ENCODE data around the gene NRAS.
"Not testable (repeated sequence)": the region's sequence is repeated elsewhere in the genome, so short reads cannot be mapped to it uniquely, and the experiment has no call there.

Gene NRAS

GRCh38 chr1:114716304-114717170, at the start of gene NRAS:
TSS of gene NRAS (minus strand) at chr1:114716771. CDS start at chr1:114716160, 611 bp downstream.
- peak; percentile 85 to 94 (median 89) for DNase-seq (ENCODE audit: low read depth in 3 of 3)

- no peak for DNase-seq (ENCODE audit: low read depth in 3 of 3)
Observed at GRCh38 chr1:114764689-114765088, 48.1 kb upstream of the NRAS start.

GRCh38 chr1:114758256-114758832, 41.8 kb upstream of the NRAS start:
- DNase-seq (ENCODE audit: low read depth in 3 of 3), result no peak

DNA sequence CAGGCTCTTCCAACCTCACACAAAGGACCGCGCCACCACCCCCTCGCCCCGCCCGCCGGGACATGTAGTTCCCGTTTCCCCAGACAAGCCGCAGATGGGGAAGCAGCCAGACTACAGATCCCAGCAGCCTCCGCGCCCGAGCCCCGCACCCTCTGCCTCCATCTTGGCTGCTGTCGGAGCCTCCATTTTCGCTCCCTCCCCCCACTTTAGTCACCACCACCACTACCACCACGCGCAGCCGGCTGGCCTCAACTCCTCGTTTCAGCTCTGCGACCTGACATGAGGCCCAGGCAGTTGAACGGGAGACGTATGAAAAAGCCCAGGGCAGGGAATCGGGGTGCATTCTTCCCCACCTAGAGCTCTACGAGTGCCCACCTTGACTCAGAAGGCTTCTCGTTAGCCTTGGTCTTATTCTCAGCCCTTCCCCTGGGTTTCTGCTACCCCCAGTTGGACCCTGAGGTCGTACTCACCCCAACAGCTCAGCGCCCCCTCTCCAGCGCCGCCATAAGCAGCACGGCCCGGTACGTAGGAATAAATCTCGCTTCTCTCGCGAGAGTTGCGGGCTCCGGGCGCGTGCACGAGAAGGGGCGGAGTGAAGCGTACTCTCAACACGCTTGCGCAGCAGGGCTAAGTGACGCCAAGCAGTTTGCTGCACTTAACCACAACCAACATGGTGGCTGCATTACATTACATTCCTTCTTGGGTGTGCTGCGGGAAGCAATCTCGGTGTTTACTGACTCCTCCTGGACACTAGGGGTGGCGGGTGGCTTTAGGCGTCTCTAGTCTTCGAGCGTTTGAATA, 41.1 kb upstream of the NRAS start, which contains the start of gene CSDE1:
Gene CSDE1, minus strand, starts transcription at position 530 of the 801 bp plus-strand sequence. CDS start 18,094 bp downstream, outside the sequence.
- DNase-seq (ENCODE audit: low read depth in 3 of 3), result peak; percentile 89 to 93 (median 91)

- DNase-seq (ENCODE audit: low read depth in 3 of 3), result no peak
Observed at GRCh38 chr1:114756949-114757454, 40.4 kb upstream of the NRAS start.

DNA sequence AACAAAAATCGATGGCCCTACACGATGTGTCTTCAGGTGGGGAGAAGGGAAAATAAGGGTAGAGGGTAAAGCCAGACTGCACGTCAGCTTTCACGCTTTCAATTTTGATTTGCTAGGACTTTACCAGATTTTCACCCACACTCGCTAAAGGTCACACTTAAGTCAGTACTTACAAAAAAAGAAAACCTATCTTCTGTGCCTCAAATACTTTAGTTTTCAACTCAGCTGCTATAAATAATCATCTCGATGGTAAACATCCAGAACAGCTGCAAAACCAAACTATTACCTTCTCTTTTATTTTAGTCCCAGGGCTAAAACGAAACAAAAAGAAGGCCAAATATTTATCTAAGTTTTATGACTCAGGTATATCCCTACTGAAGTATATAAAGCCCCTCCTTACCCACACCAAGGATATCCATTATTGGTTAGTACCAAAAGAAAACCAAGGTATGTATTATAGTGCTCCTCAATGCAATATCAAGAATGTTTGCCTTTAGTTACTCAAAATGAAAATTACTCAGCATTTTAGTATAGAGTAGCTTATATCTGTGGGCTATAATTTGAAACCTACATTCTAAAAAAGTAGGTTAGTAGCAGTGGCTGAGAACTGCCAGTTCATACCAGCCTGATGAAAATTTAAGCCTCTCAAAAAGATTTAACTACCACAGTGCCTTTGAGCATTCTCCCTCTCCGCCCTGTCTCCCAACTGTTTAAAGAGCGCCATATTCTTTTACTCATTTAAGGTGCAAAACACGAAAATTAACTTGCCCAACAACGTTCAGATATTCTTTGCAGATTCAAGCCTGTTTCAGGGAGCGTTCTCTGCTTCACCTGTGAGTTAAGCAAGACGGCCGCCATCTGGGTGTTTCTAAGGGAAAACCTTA, 39.7 kb upstream of the NRAS start:
- no peak for DNase-seq (ENCODE audit: low read depth in 3 of 3)

DNA sequence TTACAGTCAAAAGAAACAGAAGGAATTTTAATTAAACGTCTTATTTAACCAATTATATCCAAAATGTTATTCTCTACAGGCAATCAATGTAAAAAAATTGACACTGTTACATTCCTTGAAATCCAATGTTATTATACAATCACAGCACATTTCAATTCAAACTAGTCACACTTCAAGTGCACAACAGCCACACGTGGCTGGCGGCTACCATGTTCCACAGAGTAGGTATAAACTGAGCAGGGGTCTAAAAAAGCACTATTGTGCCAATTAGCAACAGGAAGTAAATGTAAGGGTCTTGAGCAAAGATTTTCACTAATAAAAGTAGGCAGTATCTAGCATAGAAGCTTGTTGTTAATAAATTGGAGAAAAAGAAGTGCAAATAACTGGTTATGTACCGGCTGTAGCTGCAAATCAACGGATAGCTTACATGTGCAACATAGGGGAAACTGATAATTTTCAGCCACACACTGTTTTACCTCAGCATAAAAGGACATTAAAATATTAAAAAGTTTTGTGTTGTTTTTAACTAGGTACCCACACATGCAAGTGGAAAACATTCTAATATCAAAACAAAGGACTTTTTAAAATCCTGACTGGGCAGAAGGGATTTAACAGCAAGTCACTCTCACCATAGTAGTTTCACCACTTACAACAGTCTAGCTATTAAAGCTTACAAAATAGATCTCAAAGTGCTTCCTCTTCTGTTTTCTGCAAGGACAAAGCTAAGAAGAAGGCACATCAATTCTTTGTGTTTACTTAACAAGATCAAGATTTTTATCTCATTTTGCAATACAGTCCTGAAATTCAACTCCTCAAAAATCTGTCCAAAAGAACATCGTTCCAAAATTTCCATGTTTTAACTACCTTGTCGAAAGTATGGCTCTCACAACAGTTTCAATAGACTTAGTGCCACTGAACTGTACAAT, 38.7 kb upstream of the NRAS start:
- DNase-seq (ENCODE audit: low read depth in 3 of 3), result no peak

GRCh38 chr1:114753702-114754101, 37.1 kb upstream of the NRAS start:
- DNase-seq (ENCODE audit: low read depth in 3 of 3), result not testable (repeated sequence)

GRCh38 chr1:114753143-114753542, 36.6 kb upstream of the NRAS start:
- DNase-seq (ENCODE audit: low read depth in 3 of 3), result no peak

DNA sequence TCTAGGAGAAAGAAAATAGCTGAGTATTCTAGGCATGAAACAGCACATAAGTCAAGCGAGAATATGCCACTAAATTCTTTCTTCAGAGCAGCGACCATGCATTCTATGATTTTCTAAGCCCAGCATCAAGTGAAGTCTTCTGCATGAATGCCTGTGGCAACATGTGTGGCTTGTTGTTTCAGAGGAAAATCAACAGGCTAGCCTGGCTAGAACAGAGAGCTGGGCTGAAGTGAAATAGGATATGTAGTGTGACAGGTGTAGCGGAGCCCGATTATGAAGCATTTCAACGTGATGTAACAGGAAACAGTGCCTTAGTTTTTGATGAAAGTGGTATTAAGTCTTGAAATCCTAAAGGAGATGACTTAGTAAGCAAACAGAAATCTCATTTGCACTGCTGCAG, 34.2 kb upstream of the NRAS start:
- no peak for DNase-seq (ENCODE audit: low read depth in 3 of 3)

DNA sequence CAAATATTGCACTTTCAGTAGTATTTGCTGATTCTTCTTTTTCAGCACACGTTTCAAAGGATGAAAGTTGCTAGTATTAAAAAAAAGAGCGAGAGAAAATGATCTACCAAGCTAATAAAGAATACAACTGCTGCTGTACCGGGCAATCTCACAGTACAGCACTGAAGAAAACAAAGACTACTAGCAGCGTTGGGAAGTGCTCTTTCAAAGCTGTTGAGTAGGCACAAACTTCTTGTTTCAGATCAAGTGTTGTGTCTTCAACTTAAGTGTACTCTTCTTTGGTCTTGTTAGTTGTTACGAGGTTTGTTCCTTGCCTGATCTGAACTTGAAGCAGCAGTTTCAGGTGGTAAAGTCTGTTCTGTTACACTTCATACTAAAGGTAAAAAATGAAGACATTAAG, 33.3 kb upstream of the NRAS start:
- no peak for DNase-seq (ENCODE audit: low read depth in 3 of 3)

GRCh38 chr1:114746450-114747121, 30.0 kb upstream of the NRAS start:
- DNase-seq (ENCODE audit: low read depth in 3 of 3), result peak in 1 of 3 donors; percentile 10

DNA sequence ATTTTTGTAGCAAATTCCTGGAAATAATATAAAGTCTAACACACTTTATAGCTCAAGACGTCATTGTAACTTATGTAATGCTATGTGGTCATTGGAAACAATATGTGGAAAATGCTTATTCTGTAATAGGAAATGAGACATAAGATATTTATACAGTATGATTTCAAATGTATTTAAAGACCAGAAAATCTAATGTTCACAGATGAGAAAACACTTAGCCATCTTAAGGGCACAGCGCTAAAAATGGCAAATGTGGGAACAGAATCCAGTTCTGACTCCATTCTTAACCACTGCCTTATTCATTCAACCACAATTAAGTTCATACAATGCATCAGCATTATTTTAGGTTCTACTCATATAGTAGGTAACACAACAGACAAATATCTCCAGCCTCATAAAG, 28.7 kb upstream of the NRAS start:
- DNase-seq (ENCODE audit: low read depth in 3 of 3), result no peak

GRCh38 chr1:114741963-114742746, 25.6 kb upstream of the NRAS start:
- DNase-seq (ENCODE audit: low read depth in 3 of 3), result no peak

DNA sequence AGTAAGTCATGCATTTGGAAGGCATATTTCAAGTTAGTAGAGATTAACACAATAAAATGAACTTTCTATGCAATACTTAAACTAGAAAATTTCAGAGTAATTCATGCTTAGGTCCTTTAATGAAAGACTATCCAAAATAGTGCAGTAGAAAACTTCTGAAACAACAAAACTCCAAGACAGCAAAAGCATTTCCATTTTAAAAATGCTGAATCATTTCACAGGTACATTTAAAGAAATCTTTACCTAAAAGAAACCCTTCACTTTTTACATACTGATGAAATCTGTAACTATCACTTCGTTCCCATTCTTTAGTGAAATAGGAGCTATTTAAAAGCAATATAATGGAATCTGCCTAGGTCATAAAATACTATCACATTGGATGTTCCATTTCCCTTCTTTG, 23.8 kb upstream of the NRAS start:
- no peak for DNase-seq (ENCODE audit: low read depth in 3 of 3)

- no peak for DNase-seq (ENCODE audit: low read depth in 3 of 3)
Observed at GRCh38 chr1:114737314-114737849, 20.8 kb upstream of the NRAS start.

GRCh38 chr1:114735479-114735878, 18.9 kb upstream of the NRAS start:
- no peak for DNase-seq (ENCODE audit: low read depth in 3 of 3)

DNA sequence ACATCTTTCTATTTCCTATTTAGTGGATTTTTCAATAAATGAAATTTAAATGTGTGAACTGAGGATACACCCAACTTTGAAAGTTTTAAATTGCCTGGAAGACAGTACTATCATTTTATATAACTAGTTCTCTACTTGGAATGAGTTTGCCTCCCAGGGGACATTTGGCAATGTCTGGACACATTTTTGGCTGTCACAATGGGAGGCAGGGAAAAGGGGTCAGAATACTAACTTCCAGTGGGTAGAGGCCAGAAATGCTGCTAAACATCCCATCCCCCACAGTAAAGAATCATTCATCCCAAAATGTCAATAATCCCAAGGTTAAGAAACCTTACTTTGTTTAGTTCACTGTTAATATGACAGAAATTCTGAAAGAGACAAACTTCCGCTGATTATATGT, 13.2 kb upstream of the NRAS start:
- DNase-seq (ENCODE audit: low read depth in 3 of 3), result no peak

All from stimulated activated CD4-positive, alpha-beta T cell treated with anti-CD3 and anti-CD28 coated beads, TNF-alpha, amount 100 ng/mL, for 48 hours (primary cell).